Stimulated activated naive CD8-positive, alpha-beta T cell treated with anti-CD3 and anti-CD28 coated beads, Interleukin-15, Interleukin-2, amounts not matched to agents 100 ng/mL and 50 ng/mL, for 24 hours (primary cell): Measurements from ENCODE around the gene CAPN10.
"Not testable (repeated sequence)": the region's sequence is repeated elsewhere in the genome, so short reads cannot be mapped to it uniquely, and the experiment has no call there.

Experiments
- H3K27ac Mint-ChIP-seq: one replicate; pipeline ENCODE4 v1.8.0; 2021; ENCODE audit warnings: mild to moderate bottlenecking, mixed read lengths
- H3K27me3 Mint-ChIP-seq: one replicate; pipeline ENCODE4 v1.8.0; 2021; ENCODE audit warnings: mixed read lengths
- H3K36me3 Mint-ChIP-seq: one replicate; pipeline ENCODE4 v1.8.0; 2021; ENCODE audit warnings: low read depth, mixed read lengths
- H3K4me1 Mint-ChIP-seq: one replicate; pipeline ENCODE4 v1.8.0; 2021; ENCODE audit warnings: low read depth, mixed read lengths
- H3K4me3 Mint-ChIP-seq: one replicate; pipeline ENCODE4 v1.8.0; 2021; ENCODE audit warnings: mild to moderate bottlenecking, mixed read lengths
- H3K9me3 Mint-ChIP-seq: one replicate; pipeline ENCODE4 v1.8.0; 2021; ENCODE audit warnings: mixed read lengths

Gene CAPN10

DNA sequence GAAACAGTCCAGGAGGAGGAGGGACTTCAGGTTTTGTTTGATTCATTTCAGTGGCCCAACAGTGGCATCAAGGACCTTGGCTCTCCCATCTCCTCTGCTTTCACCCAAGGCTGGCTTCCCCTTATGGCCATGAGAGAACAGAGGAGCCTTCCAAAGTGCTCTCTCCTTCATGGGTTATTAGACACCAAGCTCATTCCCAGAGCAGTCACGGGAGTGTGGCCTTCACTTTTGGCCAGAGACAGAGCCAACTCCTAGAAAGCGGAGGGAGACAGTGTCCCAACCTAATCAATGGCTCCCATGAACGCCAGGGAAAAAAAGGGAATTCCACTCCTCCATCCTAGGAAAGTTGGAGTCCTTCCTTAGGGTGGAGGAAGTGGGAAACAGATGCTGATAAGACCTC, 27.2 kb upstream of the CAPN10 start:
- peaks cover 69% of the 10 kb centered on the region for H3K4me1 Mint-ChIP-seq
- H3K4me3 Mint-ChIP-seq: peak overlapping the region; percentile 89
- H3K36me3 Mint-ChIP-seq: peaks cover 58% of the 10 kb centered on the region
- H3K9me3 Mint-ChIP-seq: no peaks in the 10 kb centered on the region
- H3K27ac Mint-ChIP-seq: peak overlapping the region; percentile 91
- no peaks in the 10 kb centered on the region for H3K27me3 Mint-ChIP-seq

DNA sequence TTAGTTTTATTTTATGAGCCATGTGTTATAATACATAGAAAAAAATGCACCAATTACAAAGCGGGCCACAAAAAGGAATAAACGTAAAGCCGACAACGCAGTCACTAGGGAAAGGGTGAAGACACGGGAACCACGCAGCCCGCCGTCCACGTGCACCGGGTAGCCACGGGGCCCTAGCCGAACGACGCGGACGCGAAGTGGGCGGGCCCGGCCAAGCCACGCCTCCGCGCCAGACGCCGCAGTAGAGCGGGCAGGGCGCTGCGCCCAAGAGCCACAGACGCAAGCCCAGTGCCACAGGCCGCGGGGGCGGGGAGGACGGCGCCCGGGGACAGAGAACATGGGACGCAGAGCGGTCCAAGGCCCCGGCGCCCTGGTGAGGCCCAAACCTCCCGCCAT, 26.5 kb upstream of the CAPN10 start, which contains the start of gene DUSP28:
Gene DUSP28, plus strand, starts transcription at position 274 of the 396 bp plus-strand sequence. CDS start 328 bp downstream, outside the sequence.
- Mint-ChIP-seq H3K36me3 (peaks cover 55% of the 10 kb centered on the region), H3K27ac (peak within 1 kb of the TSS; percentile 91), H3K27me3 (no peaks in the 10 kb centered on the region), H3K4me3 (peak within 1 kb of the TSS; percentile 93), H3K9me3 (no peaks in the 10 kb centered on the region), H3K4me1 (peaks cover 77% of the 10 kb centered on the region)

DNA sequence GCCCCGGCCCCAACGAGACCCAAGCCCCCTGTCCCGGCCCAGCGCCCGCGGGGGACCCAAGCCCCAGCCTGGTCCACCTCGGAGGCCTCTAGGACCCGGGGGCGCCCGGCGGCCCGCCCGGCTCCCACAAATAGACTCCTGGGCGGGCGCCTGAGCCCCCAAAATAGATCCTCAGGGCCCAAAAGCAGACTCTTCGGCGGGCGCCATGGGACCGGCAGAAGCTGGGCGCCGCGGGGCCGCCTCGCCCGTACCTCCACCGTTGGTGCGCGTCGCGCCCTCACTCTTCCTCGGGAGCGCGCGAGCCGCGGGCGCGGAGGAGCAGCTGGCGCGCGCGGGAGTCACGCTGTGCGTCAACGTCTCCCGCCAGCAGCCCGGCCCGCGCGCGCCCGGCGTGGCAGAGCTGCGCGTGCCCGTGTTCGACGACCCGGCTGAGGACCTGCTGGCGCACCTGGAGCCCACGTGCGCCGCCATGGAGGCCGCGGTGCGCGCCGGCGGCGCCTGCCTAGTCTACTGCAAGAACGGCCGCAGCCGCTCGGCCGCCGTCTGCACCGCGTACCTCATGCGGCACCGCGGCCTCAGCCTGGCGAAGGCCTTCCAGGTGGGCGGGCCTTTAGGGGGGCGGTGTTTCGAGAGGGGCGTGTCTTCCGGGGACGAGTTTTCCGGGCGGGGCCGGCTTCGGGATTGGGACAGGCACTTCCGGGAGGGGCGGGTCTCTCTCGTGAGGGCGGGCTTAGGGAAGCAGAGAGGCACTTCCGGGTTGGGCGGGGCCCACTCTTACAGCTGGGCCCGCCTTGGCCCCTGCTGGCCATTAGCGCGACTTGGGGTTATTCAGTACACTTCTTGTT, 25.8 kb upstream of the CAPN10 start:
- Mint-ChIP-seq H3K27ac (peak overlapping the region; percentile 91), H3K27me3 (no peaks in the 10 kb centered on the region), H3K9me3 (no peaks in the 10 kb centered on the region), H3K4me1 (peaks cover 79% of the 10 kb centered on the region), H3K36me3 (peaks cover 55% of the 10 kb centered on the region), H3K4me3 (peak overlapping the region; percentile 93)

DNA sequence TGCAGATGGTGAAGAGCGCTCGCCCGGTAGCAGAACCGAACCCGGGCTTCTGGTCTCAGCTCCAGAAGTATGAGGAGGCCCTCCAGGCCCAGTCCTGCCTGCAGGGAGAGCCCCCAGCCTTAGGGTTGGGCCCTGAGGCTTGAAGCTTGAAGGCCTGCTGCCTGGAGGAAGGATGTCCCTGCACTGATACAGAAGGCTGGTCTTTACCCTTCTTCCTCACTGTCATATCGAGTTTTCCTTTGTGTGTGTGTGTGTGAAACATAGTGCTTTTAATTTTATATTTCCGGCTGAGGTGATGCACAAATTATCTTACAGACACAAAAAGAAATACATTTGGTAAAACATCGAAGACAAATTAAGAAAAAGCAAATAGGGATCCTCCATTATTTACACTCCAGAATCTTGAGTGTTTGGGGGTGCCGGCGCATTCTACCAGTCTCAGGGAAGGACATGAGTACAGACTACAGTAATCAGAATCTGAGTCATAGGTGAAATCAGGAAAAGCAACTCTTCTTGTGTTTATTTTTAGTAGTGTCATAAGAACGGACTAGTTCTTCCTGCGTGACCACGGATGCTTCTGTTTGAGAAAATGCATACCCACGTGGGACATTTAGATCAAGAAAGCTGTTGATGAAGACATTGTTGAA, 25.1 kb upstream of the CAPN10 start:
- peaks cover 52% of the 10 kb centered on the region for H3K36me3 Mint-ChIP-seq
- no peaks in the 10 kb centered on the region for H3K27me3 Mint-ChIP-seq
- no peaks in the 10 kb centered on the region for H3K9me3 Mint-ChIP-seq
- peaks cover 82% of the 10 kb centered on the region for H3K4me1 Mint-ChIP-seq
- peak overlapping the region; percentile 93 for H3K4me3 Mint-ChIP-seq
- peak overlapping the region; percentile 89 for H3K27ac Mint-ChIP-seq

DNA sequence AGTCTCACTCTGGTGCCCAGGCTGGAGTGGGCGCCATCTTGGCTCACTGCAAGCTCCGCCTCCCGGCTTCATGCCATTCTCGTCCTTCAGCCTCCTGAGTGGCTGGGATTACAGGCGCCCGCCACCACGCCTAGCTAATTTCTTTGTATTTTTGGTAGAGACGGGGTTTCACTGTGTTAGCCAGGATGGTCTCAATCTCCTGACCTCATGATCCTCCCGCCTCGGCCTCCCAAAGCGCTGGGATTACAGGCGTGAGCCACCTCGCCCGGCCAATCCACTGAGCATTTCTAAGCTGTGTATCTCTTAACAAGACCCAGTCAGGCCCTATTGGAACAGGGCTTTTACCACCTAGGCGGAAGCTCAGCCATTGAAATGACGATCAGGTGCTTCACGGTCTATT, 23.3 kb upstream of the CAPN10 start:
- peaks cover 80% of the 10 kb centered on the region for H3K4me1 Mint-ChIP-seq
- H3K36me3 Mint-ChIP-seq: peaks cover 47% of the 10 kb centered on the region
- not testable (repeated sequence) for H3K27me3 Mint-ChIP-seq, H3K9me3 Mint-ChIP-seq, H3K4me3 Mint-ChIP-seq
- H3K27ac Mint-ChIP-seq: peak overlapping the region; percentile 76

DNA sequence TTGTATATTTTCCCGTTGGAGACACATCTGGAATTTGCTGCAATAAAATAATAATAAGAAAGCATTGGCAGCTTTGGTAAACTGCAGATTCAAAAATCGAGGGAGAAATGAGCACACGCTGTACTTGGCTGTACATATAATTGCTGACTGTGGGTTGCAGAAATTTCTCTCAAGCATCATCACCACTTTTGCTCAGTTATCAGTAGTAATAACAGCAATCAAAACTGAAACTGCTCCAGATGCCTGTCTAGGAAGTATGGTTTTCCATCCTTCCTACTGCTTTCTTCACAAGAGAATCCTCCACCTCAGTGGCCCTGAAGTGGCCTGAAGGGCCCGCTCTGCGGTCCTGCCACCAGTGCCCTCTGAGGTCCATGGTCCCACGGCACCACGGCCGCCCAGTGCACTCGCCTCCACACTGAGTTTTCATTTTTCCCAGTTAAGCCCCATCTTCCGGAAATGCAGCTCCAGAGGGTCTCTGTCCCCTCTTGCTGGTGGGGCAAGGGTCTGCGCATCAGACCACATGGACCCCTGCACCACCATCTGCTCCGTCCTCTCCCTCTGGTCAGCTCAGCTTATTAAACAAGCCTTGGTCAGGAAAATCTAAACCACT, 22.5 kb upstream of the CAPN10 start:
- no peaks in the 10 kb centered on the region for H3K9me3 Mint-ChIP-seq
- peaks cover 39% of the 10 kb centered on the region for H3K36me3 Mint-ChIP-seq
- no peaks in the 10 kb centered on the region for H3K27me3 Mint-ChIP-seq
- H3K4me1 Mint-ChIP-seq: peaks cover 72% of the 10 kb centered on the region
- peak overlapping the region; percentile 94 for H3K27ac Mint-ChIP-seq
- H3K4me3 Mint-ChIP-seq: peak overlapping the region; percentile 96

DNA sequence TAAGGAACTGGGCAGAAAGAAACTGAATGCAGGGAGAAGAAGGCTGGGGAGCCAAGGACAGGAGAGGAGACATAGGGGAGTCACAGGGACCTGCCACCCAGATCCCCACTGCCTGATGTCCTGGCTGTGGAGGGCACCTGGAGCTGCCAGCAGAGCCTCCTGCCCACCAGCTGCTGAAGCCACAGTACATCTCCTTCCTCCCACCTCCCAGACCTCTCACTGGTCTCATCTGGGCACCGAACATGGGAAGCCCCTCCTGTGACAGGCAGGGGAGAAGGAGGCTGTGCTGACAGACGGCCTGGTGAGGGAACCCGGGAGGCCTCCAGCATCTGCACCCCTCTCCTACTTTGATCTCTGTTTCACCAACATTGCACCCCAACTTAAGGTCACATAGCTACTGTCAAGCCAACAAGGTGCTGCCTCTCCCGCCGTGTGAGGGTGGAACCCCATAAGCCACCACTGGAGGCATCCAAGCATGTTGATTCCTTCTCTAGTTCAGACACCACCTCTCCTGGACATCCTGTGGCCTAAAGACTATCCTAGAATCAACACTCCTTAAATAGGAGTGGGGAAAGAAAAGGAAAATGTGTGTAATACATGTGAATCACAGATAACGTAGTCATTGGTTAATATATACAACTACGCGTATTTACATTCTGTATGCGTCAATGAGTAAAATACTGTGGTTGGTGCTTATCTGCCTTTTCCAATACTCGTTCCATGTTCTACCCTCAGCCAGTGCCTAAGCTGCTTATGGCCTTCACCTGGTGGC, 21.8 kb upstream of the CAPN10 start:
- H3K36me3 Mint-ChIP-seq: peaks cover 32% of the 10 kb centered on the region

DNA sequence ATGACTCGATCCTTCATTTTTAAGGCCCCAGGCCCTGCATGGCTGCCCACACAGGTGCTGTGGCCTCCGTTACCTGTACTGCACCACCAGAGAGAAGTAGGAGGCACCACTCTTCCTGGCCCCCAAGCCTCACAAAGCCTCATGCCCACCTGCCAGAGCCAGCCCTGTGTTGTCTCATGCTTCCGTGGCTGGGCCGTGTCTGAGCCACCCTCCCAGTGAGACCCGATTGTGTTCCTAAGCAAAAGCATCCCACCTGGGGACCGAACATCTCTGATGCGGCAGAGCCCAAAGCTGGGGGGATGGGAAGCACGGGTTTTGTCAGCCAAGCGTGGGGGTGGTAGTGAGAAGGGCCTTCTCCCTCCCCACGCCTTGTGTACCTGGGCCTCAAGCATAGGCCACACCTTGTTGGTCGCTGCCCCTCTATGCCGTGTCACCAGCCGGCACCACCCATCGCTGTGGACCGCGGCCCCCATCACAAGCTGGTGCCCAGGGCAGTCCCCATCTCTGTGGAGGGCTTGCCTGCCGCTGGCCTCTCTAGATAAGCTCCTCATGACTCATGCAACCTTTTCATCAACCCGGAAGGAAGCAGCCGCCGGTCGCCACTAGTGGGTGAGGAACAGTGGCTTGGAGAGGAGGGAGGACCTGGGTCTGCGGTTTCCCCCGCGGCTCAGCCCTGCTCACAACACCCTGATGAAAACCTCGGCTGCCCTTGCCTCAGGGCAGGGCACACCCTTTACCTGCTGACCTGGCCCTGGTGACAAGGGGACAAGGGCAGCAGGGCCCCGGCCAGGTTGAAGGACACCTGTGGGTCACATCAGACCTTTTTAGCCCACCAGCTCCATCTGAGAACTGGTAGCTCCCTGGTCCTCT, 21.0 kb upstream of the CAPN10 start:
- peaks cover 75% of the 10 kb centered on the region for H3K4me1 Mint-ChIP-seq
- H3K27me3 Mint-ChIP-seq: no peaks in the 10 kb centered on the region
- peak overlapping the region; percentile 96 for H3K4me3 Mint-ChIP-seq
- peak overlapping the region; percentile 94 for H3K27ac Mint-ChIP-seq
- no peaks in the 10 kb centered on the region for H3K9me3 Mint-ChIP-seq
- peaks cover 29% of the 10 kb centered on the region for H3K36me3 Mint-ChIP-seq

More for the DNA sequence above, 21.8 kb upstream of the CAPN10 start:
- Mint-ChIP-seq H3K9me3 (no peaks in the 10 kb centered on the region), H3K4me1 (peaks cover 72% of the 10 kb centered on the region), H3K27ac (peak overlapping the region; percentile 94), H3K4me3 (peak overlapping the region; percentile 96), H3K27me3 (no peaks in the 10 kb centered on the region)

DNA sequence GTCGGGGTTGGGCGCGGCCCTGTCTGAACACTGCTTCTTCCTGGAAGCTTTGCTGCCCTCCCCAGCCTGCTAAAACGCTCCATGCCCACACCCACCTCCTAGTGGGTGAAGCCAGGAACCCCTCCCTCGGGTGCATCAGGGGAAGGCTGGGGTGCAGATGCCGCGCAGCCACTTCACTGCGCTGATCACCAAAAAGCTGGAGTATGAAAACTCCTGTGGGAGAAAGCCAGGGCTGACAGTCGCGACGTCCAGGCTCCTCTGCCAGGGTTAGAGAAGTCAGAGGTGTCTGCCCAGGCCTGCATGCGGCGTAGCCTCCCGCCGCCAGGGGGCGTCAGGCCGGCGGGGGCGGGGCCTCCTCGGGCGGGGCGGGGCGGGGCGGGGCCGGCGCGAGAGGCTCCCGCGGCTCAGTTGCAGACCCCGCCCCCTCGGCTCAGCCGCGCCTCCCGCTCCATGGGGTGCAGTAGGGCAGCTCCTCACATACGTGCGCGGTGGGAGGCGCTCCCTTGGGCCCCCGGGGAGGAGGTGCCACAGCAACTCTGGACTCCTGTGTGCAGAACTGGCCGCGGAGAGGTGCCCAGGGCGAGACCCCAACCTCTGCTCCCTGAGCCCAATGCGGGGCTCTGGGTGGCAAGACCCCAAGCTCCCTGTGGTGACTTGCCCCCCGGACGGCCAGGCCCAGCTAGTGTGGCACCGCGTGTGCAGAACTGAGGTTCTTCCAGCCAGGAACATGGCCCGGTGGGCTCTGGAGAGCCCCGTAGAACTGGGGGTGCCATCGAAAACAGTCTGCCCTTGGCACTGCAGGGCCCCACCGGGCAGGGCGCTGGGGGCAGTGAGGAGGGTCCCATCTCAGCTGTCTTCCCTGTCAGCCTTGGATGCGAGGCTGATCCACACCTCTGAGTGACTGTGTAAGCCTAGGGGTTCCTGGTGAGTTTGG, 20.1 kb upstream of the CAPN10 start:
- peak overlapping the region; percentile 96 for H3K4me3 Mint-ChIP-seq
- H3K4me1 Mint-ChIP-seq: peaks cover 80% of the 10 kb centered on the region
- peak overlapping the region; percentile 95 for H3K27ac Mint-ChIP-seq
- no peaks in the 10 kb centered on the region for H3K27me3 Mint-ChIP-seq
- no peaks in the 10 kb centered on the region for H3K9me3 Mint-ChIP-seq
- peaks cover 26% of the 10 kb centered on the region for H3K36me3 Mint-ChIP-seq

DNA sequence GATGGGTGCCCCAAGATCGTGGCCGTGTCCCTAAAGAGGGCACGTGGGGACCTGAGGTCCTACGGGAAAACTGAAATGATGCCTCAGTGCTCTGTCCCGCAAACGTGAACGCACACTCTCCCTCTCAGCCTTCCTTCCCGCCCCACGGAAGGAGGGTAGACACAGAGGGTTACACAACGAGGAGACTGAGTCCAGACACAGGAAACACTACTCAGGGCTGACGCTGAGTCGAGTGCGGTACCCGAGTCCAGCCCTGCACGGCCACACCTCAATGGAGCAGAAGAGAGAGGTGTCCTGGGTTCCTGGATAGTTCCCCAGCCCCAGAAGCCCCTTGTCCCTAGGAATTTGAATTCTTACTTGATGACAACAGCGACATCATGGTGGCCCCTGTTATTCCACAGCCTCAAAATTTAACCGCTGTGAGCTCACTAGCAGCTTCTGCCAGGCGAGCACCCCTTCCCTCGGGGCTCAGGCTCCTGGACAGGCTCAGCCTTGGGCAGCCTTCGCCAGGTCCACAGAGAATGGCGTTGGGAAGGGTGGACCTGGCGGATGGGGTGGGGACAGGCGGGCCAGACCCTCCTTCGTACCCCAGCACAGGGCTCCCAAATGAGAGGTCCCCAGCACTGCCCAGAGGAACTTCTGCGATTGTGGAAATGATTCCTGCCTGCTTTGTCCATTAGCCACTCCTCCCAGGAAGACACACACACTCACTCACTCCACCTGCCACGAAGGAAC, 19.2 kb upstream of the CAPN10 start:
- Mint-ChIP-seq H3K27me3 (no peaks in the 10 kb centered on the region), H3K9me3 (no peaks in the 10 kb centered on the region), H3K27ac (peak overlapping the region; percentile 95), H3K4me3 (peak overlapping the region; percentile 96), H3K4me1 (peaks cover 72% of the 10 kb centered on the region), H3K36me3 (peaks cover 21% of the 10 kb centered on the region)

DNA sequence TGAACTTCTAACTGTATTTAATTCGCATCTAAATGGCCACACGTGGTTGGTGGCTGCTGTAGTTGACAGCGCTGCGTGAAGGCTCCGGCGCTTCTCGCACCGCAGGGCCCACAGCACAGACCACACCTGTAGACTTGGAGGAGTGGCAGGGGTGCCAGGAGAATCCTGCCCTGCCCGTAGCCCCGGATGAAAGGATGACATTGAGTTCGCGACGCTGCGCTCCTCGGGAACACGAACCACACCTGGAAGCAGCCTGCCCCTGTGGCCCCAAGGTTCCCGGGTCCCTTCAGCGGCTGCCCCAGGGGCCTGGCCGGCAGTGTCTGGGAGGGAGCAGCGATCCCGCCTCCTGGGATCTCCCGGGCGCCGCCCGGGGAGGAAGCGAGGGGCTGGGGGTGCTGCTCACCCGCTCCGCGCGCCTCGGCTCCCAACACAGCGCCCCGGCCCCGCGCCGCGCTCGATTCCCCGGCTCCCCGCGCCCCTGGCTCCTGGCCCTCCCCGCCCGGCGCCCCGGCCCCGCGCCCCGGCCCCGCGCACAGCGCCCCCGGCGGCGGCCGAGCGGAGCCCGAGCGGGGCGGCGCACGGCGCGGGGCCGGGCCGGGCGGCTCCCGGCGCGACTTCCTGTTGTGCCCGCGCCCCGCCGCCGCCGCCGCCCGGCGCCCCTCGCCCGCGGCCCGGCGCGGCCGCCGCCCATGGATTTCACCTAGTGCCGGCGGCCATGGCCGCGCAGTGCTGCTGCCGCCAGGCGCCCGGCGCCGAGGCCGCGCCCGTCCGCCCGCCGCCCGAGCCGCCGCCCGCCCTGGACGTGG, 18.5 kb upstream of the CAPN10 start, which contains the start of gene RNPEPL1:
Gene RNPEPL1, plus strand, starts transcription at position 613 of the 806 bp plus-strand sequence. Its CDS starts 103 bp downstream, at position 716.
- no peaks in the 10 kb centered on the region for H3K27me3 Mint-ChIP-seq
- H3K4me1 Mint-ChIP-seq: peaks cover 64% of the 10 kb centered on the region
- peak within 1 kb of the TSS; percentile 96 for H3K4me3 Mint-ChIP-seq
- H3K9me3 Mint-ChIP-seq: no peaks in the 10 kb centered on the region
- H3K36me3 Mint-ChIP-seq: peaks cover 13% of the 10 kb centered on the region
- peak within 1 kb of the TSS; percentile 95 for H3K27ac Mint-ChIP-seq
